Endothelial cell of umbilical vein (primary cell): Measurements from ENCODE around the gene TTYH2. TPM values are rescaled to one million over a fixed set of nuclear protein-coding genes. Genes with fewer than 3 reads are reported as not detected.

Experiments
- BruUV-seq: library from RNA; stranded (reverse); fragments of 400-500 nt; replicated peaks from 2 replicates; lab custom pipeline; 2021; lab: Mats Ljungman, UMichigan
- CTCF ChIA-PET: fragments of 300-600, 350-600 bp; sonication (Branson Sonifier 250); formaldehyde crosslinking; loops from one replicate; lab custom pipeline; 2021; ENCODE audit warnings: antibody characterized with exemption, inconsistent platforms; lab: Charles Lee
- POLR2A ChIA-PET: fragments of 300-600, 350-600 bp; sonication (Branson Sonifier 250); formaldehyde crosslinking; loops from one replicate; lab custom pipeline; 2021; ENCODE audit warnings: antibody characterized with exemption, inconsistent platforms; lab: Charles Lee
- DNase-seq: peaks from one replicate; pipeline ENCODE4 v3.0.0-alpha.2; 2011; ENCODE audit warnings: low read depth, low spot score
- FAIRE-seq: peaks from 2 replicates; lab custom pipeline; 2011; peaks lifted over from hg19 to GRCh38; lab: Jason Lieb, UNC
- H2AFZ ChIP-seq: 2 replicates; pipeline ENCODE4 v1.6.0; 2012; ENCODE audit warnings: low read depth, low read length, control low read depth, inconsistent platforms
- H3K27ac ChIP-seq: 2 replicates; pipeline ENCODE4 v1.5.1; 2011; ENCODE audit warnings: low read depth, mild to moderate bottlenecking, control low read depth, low read length, moderate library complexity; ENCODE audit not compliant: insufficient read depth
- H3K27me3 ChIP-seq, 2 experiments: 2 replicates each; pipeline versions ENCODE4 v1.6.0 to v1.6.1; 2011; ENCODE audit warnings: low read length in 2 of 2, mixed read lengths in 1 of 2; ENCODE audit not compliant: control insufficient read depth in 2 of 2, insufficient read depth in 2 of 2
- H3K36me3 ChIP-seq, 2 experiments: 2 replicates in 1 of 2; 3 replicates in 1 of 2; pipeline ENCODE4 v1.5.1; 2011; ENCODE audit warnings: low read length in 2 of 2, mild to moderate bottlenecking in 1 of 2, moderate library complexity in 1 of 2; ENCODE audit not compliant: control insufficient read depth in 2 of 2, insufficient read depth in 2 of 2; ENCODE audit errors: extremely low read depth in 1 of 2
- H3K4me1 ChIP-seq: 3 replicates; pipeline ENCODE4 v1.5.1; 2011; ENCODE audit warnings: mild to moderate bottlenecking, low read length; ENCODE audit not compliant: control insufficient read depth, insufficient read depth; ENCODE audit errors: extremely low read depth
- H3K4me2 ChIP-seq: 2 replicates; pipeline ENCODE4 v1.6.1; 2011; ENCODE audit warnings: low read length, control low read depth, mixed read lengths; ENCODE audit not compliant: insufficient read depth
- H3K4me3 ChIP-seq, 3 experiments: fragments of 200-600 bp in 1 of 3; sonication (generic), shearing (Covaris generic) in 1 of 3; replicated peaks in 1 of 3; 2 replicates each; pipeline ENCODE4 v1.5.1; 2011 to 2016; ENCODE audit warnings: control low read depth in 3 of 3, low read length in 3 of 3, mild to moderate bottlenecking in 2 of 3, inconsistent platforms in 1 of 3, low read depth in 1 of 3, moderate library complexity in 1 of 3; ENCODE audit not compliant: insufficient read depth in 1 of 3
- H3K79me2 ChIP-seq: 2 replicates; pipeline ENCODE4 v1.6.0; 2012; ENCODE audit warnings: low read length, inconsistent platforms; ENCODE audit not compliant: control insufficient read depth, insufficient read depth
- H3K9ac ChIP-seq: replicated peaks from 2 replicates; pipeline ENCODE3; 2011; ENCODE audit warnings: low read length, control low read depth; ENCODE audit not compliant: insufficient read depth; ENCODE audit errors: extremely low read depth
- H3K9me1 ChIP-seq: replicated peaks from 3 replicates; pipeline ENCODE4 v1.6.0; 2011; ENCODE audit warnings: mild to moderate bottlenecking, low read length; ENCODE audit not compliant: control insufficient read depth, insufficient read depth; ENCODE audit errors: extremely low read depth
- H3K9me3 ChIP-seq: replicated peaks from 2 replicates; pipeline ENCODE4 v1.5.1; 2012; ENCODE audit warnings: low read length, inconsistent platforms; ENCODE audit not compliant: control insufficient read depth, insufficient read depth
- H4K20me1 ChIP-seq: replicated peaks from 2 replicates; pipeline ENCODE3; 2011; ENCODE audit warnings: mild to moderate bottlenecking, low read length; ENCODE audit not compliant: control insufficient read depth, insufficient read depth; ENCODE audit errors: extremely low read depth
- CTCF ChIP-seq, 2 donors: IDR thresholded peaks; 1 replicate in 1 of 2; 2 replicates in 1 of 2; pipeline ENCODE4 v1.5.1; 2011; ENCODE audit warnings: low read length in 2 of 2, mild to moderate bottlenecking in 2 of 2, moderate library complexity in 2 of 2, control low read depth in 1 of 2, inconsistent platforms in 1 of 2, low read depth in 1 of 2; ENCODE audit not compliant: insufficient read depth in 1 of 2; ENCODE audit errors: extremely low read depth in 1 of 2
- EZH2 ChIP-seq: IDR thresholded peaks from 2 replicates; pipeline ENCODE4 v1.6.1; 2012; ENCODE audit warnings: borderline replicate concordance, low read depth, mild to moderate bottlenecking, moderate library complexity, low read length, inconsistent platforms; ENCODE audit not compliant: severe bottlenecking
- FOS ChIP-seq: IDR thresholded peaks from 2 replicates; pipeline ENCODE4 v1.6.1; 2011; ENCODE audit warnings: mild to moderate bottlenecking, low read length, moderate library complexity, borderline replicate concordance; ENCODE audit not compliant: insufficient read depth
- GATA2 ChIP-seq: IDR thresholded peaks from 2 replicates; pipeline ENCODE4 v1.7.0; 2011; ENCODE audit warnings: low read depth, mild to moderate bottlenecking, moderate library complexity, mixed read lengths, low read length; ENCODE audit not compliant: insufficient read length, insufficient read depth
- JUN ChIP-seq: IDR thresholded peaks from 2 replicates; pipeline ENCODE4 v1.6.1; 2011; ENCODE audit warnings: borderline replicate concordance, low read depth; ENCODE audit not compliant: insufficient read length, insufficient read depth
- MAX ChIP-seq: IDR thresholded peaks from 2 replicates; pipeline ENCODE4 v1.6.1; 2011; ENCODE audit not compliant: insufficient read depth, insufficient read length
- MYC ChIP-seq: IDR thresholded peaks from one replicate; pipeline ENCODE4 v1.6.1; 2011; ENCODE audit warnings: mild to moderate bottlenecking, low read depth, low read length
- POLR2A ChIP-seq: IDR thresholded peaks from 2 replicates; pipeline ENCODE4 v1.6.1; 2012; ENCODE audit warnings: low read depth, mild to moderate bottlenecking, control low read depth, low read length
- POLR2AphosphoS5 ChIP-seq: IDR thresholded peaks from 2 replicates; pipeline ENCODE4 v1.6.1; 2012; ENCODE audit warnings: low read depth, mild to moderate bottlenecking, control low read depth, low read length, moderate library complexity; ENCODE audit not compliant: insufficient read depth
- dilution Hi-C: fragments of 300-500 bp; cut with MboI; formaldehyde crosslinking; loops from one replicate; pipeline ENCODE4 v1.15.0; 2019; ENCODE audit warnings: low sequenced_read_pairs; ENCODE audit not compliant: extremely low pct_ligation_motif_present
- intact Hi-C: fragments of 100-400 bp; cut with micrococcal nuclease; formaldehyde crosslinking; loops from one replicate; pipeline ENCODE4 v1.10.0; 2022
- polyA plus RNA-seq, 4 experiments: library from polyadenylated mRNA; depleted of rRNA in 3 of 4; stranded (reverse) in 3 of 4; unstranded in 1 of 4; fragments of >200 nt; gene quantifications; 2 replicates each; pipeline versions ENCODE4 v1.2.1 to v1.2.3, GENCODE V29; 2011 to 2012; ENCODE audit warnings: missing spikeins in 1 of 4
- total RNA-seq: library from RNA; stranded (reverse); gene quantifications from 2 replicates; pipeline ENCODE4 v1.2.3, GENCODE V29; 2021

The TTYH2 gene
- total and polyA plus RNA-seq, 2 donors (not counting 3 experiments of a cell fraction or from before 2014, with no cell fraction given): 0.75 to 2.0 TPM

GRCh38 chr17:74217888-74218287 is 4.5 kb downstream of the TTYH2 start:
- Histone ChIP-seq H4K20me1 (no peaks in the 10 kb centered on the region), H3K9me1 (no peaks in the 10 kb centered on the region), H3K4me1 (peaks cover 2% of the 10 kb centered on the region), H3K27me3 (no peaks in the 10 kb centered on the region), H3K9me3 (no peaks in the 10 kb centered on the region), H2AFZ (no peak overlapping the region), H3K9ac (no peak overlapping the region), H3K36me3 (no peaks in the 10 kb centered on the region), H3K4me3 (no peak overlapping the region), H3K4me2 (no peak overlapping the region), H3K79me2 (no peaks in the 10 kb centered on the region), H3K27ac (no peak overlapping the region)
- TF ChIP-seq POLR2A (no peak), CTCF (IDR thresholded peaks at IDR 0.05; ENCODE audit: extremely low read depth in 1 of 2, insufficient read depth in 1 of 2, low read depth in 1 of 2, low read length in 2 of 2) (no peak), GATA2 (no peak), EZH2 (no peak), POLR2AphosphoS5 (no peak), FOS (no peak), MAX (no peak), MYC (no peak), JUN (no peak)
- dilution Hi-C loops (no loop called here), intact Hi-C loops (no loop called here)
- BruUV-seq: no TSS peak
- DNase-seq (no peak), FAIRE-seq (no peak)
- POLR2A ChIA-PET: no interaction called here
- CTCF ChIA-PET: interaction anchor here (3.1 kb wide), 1 partner anchor 18 kb away, joined by 9 read pairs; no protein-coding TSS in a partner anchor
